PC-9 (cell line): ENCODE data around the gene HEBP2. TPM values are rescaled to one million over a fixed set of nuclear protein-coding genes. Genes with fewer than 3 reads are reported as not detected.

Experiments used
- BruUV-seq: library from RNA; stranded (reverse); fragments of 400-500 nt; replicated peaks from 2 replicates; lab custom pipeline; 2021; lab: Mats Ljungman, UMichigan
- CTCF ChIA-PET: fragments of 300-600 bp; sonication (Branson Sonifier 250); formaldehyde crosslinking; loops from one replicate; lab custom pipeline; 2022; ENCODE audit warnings: antibody characterized with exemption; lab: Charles Lee
- POLR2A ChIA-PET: fragments of 300-600 bp; sonication (Branson Sonifier 250); formaldehyde crosslinking; loops from one replicate; lab custom pipeline; 2022; ENCODE audit warnings: antibody characterized with exemption; ENCODE audit not compliant: unreplicated experiment; lab: Charles Lee
- DNase-seq, 2 experiments: peaks; one replicate each; pipeline versions ENCODE4 v3.0.0 to v3.0.0-alpha.2; 2015 to 2022; ENCODE audit warnings: mixed read lengths in 1 of 2
- H2AFZ ChIP-seq: fragments of 200-600 bp; sonication (generic); 2 replicates; pipeline ENCODE4 v1.8.1; 2017; ENCODE audit warnings: antibody characterized with exemption
- H3F3A ChIP-seq: fragments of 200-600 bp; sonication (generic); 2 replicates; pipeline ENCODE4 v1.8.1; 2017; ENCODE audit warnings: antibody characterized with exemption, mild to moderate bottlenecking, low read depth; ENCODE audit not compliant: insufficient read depth
- H3K27ac ChIP-seq: fragments of 200-600 bp; sonication (generic); 2 replicates; pipeline ENCODE4 v1.6.1; 2016; ENCODE audit warnings: mixed run types
- H3K27me3 ChIP-seq: fragments of 200-600 bp; sonication (generic); 2 replicates; pipeline ENCODE4 v1.6.1; 2016; ENCODE audit warnings: low read depth, mixed run types; ENCODE audit not compliant: insufficient read depth
- H3K36me3 ChIP-seq: fragments of 200-600 bp; sonication (generic); 2 replicates; pipeline ENCODE4 v1.6.1; 2016; ENCODE audit warnings: low read depth, mixed run types
- H3K4me1 ChIP-seq: fragments of 200-600 bp; sonication (generic); replicated peaks from 2 replicates; pipeline ENCODE4 v1.6.1; 2016; ENCODE audit warnings: mixed run types; ENCODE audit not compliant: insufficient read depth
- H3K4me2 ChIP-seq: fragments of 200-600 bp; sonication (generic); 2 replicates; pipeline ENCODE4 v1.6.1; 2017; ENCODE audit warnings: mixed run types
- H3K4me3 ChIP-seq: fragments of 200-600 bp; sonication (generic); 2 replicates; pipeline ENCODE4 v1.6.1; 2016; ENCODE audit warnings: mixed run types
- H3K79me2 ChIP-seq: fragments of 200-600 bp; sonication (generic); 2 replicates; pipeline ENCODE4 v1.6.1; 2017; ENCODE audit warnings: low read depth, mixed run types
- H3K9me2 ChIP-seq: fragments of 200-600 bp; sonication (generic); 2 replicates; pipeline ENCODE4 v1.8.1; 2017; ENCODE audit warnings: mild to moderate bottlenecking; ENCODE audit not compliant: insufficient read depth
- H3K9me3 ChIP-seq: fragments of 200-600 bp; sonication (generic); 2 replicates; pipeline ENCODE4 v1.8.1; 2016; ENCODE audit warnings: low read depth; ENCODE audit not compliant: insufficient read depth
- H4K20me1 ChIP-seq: fragments of 200-600 bp; sonication (generic); 2 replicates; pipeline ENCODE4 v1.8.1; 2017; ENCODE audit not compliant: insufficient read depth
- CTCF ChIP-seq: fragments of 200-600 bp; sonication (generic); conservative IDR thresholded peaks from 2 replicates; pipeline ENCODE4 v1.6.1; 2017; ENCODE audit warnings: mixed run types, antibody characterized with exemption, mild to moderate bottlenecking, moderate library complexity
- EZH2 ChIP-seq: fragments of 200-600 bp; sonication (generic); IDR thresholded peaks from 2 replicates; pipeline ENCODE4 v1.8.0; 2017; ENCODE audit warnings: antibody characterized with exemption, low read depth
- intact Hi-C: fragments of 100-400 bp; cut with micrococcal nuclease; formaldehyde crosslinking; loops from one replicate; pipeline ENCODE4 v1.10.0; 2022; ENCODE audit not compliant: unreplicated experiment
- total RNA-seq: library from RNA; stranded (reverse); gene quantifications from 2 replicates; pipeline ENCODE4 v1.2.3, GENCODE V29; 2021

The HEBP2 gene
- total RNA-seq, 1 experiment from 2014 or later, result 41.0 TPM

GRCh38 chr6:138377042-138377441 is 27.0 kb upstream of the HEBP2 start:
- Histone ChIP-seq H3K9me2 (no peaks in the 10 kb centered on the region; the same call in 1 of the 2 replicates), H3K79me2 (no peaks in the 10 kb centered on the region), H3K4me2 (no peak overlapping the region), H3K4me3 (no peak overlapping the region), H3K4me1 (peaks cover 12% of the 10 kb centered on the region), H3K27ac (no peak overlapping the region), H3K36me3 (no peaks in the 10 kb centered on the region), H3K27me3 (no peaks in the 10 kb centered on the region), H4K20me1 (no peaks in the 10 kb centered on the region), H3K9me3 (no peaks in the 10 kb centered on the region), H2AFZ (no peak overlapping the region), H3F3A (no peaks in the 10 kb centered on the region; the same call in 1 of the 2 replicates)
- intact Hi-C loops, result no loop called here
- POLR2A ChIA-PET, result no interaction called here
- CTCF ChIA-PET, result no interaction called here
- peak in 1 of 2 experiments; percentile 19 for DNase-seq
- no TSS peak for BruUV-seq
- TF ChIP-seq CTCF, result no peak

GRCh38 chr6:138377844-138378243 is 26.2 kb upstream of the HEBP2 start, which contains the start of gene SMIM28:
TSS of gene SMIM28 (plus strand) at chr6:138377905. CDS start at chr6:138378073, 168 bp downstream.
- H3F3A ChIP-seq, result no peaks in the 10 kb centered on the region; the same call in 1 of the 2 replicates
- H3K4me2 ChIP-seq, result no peak within 1 kb of the TSS
- H2AFZ ChIP-seq, result no peak within 1 kb of the TSS
- no peak for TF ChIP-seq CTCF
- TF ChIP-seq EZH2, result no peak
- peaks cover 10% of the 10 kb centered on the region for H3K4me1 ChIP-seq
- ChIA-PET POLR2A (no interaction called here), CTCF (no interaction called here)
- DNase-seq, result peak in 1 of 2 experiments; percentile 15
- intact Hi-C loops, result no loop called here
- no TSS peak for BruUV-seq
- no peaks in the 10 kb centered on the region for H3K9me3 ChIP-seq
- H3K79me2 ChIP-seq, result no peaks in the 10 kb centered on the region
- H3K9me2 ChIP-seq, result no peaks in the 10 kb centered on the region; the same call in 1 of the 2 replicates
- H3K4me3 ChIP-seq, result no peak within 1 kb of the TSS
- no peaks in the 10 kb centered on the region for H4K20me1 ChIP-seq
- H3K27ac ChIP-seq, result no peak within 1 kb of the TSS
- no peaks in the 10 kb centered on the region for H3K36me3 ChIP-seq
- no peaks in the 10 kb centered on the region for H3K27me3 ChIP-seq

GRCh38 chr6:138378463-138378862 is 25.6 kb upstream of the HEBP2 start:
- H2AFZ ChIP-seq, result no peak overlapping the region
- TF ChIP-seq EZH2 (no peak), CTCF (no peak)
- no peaks in the 10 kb centered on the region for H3K79me2 ChIP-seq
- CTCF ChIA-PET, result no interaction called here
- peak in 1 of 2 experiments; percentile 8 for DNase-seq
- no peaks in the 10 kb centered on the region; the same call in 1 of the 2 replicates for H3K9me2 ChIP-seq
- no peaks in the 10 kb centered on the region for H3K36me3 ChIP-seq
- H3K4me3 ChIP-seq, result no peak overlapping the region
- H3K4me1 ChIP-seq, result peaks cover 12% of the 10 kb centered on the region
- no peak overlapping the region for H3K27ac ChIP-seq
- no peaks in the 10 kb centered on the region; the same call in 1 of the 2 replicates for H3F3A ChIP-seq
- BruUV-seq, result no TSS peak
- no peaks in the 10 kb centered on the region for H3K27me3 ChIP-seq
- H3K9me3 ChIP-seq, result no peaks in the 10 kb centered on the region
- intact Hi-C loops, result no loop called here
- no peak overlapping the region for H3K4me2 ChIP-seq
- POLR2A ChIA-PET, result no interaction called here
- no peaks in the 10 kb centered on the region for H4K20me1 ChIP-seq
